A549 treated with ZK216348 at 1 μM for 4 hours (cell line): ENCODE data around the gene NUP160. TPM values are rescaled to one million over a fixed set of nuclear protein-coding genes. Genes with fewer than 3 reads are reported as not detected.

Experiments used
- total RNA-seq: library from RNA; stranded (reverse); fragments of 200-300 nt; extraction: Qiagen RNA extraction; gene quantifications from 5 replicates; pipeline ENCODE4 v1.2.3, GENCODE V29; 2022; ENCODE audit warnings: low read depth

NUP160 gene
- 23.6 to 33.2 TPM (median 30.6 TPM) in 5 replicates for total RNA-seq

DNA sequence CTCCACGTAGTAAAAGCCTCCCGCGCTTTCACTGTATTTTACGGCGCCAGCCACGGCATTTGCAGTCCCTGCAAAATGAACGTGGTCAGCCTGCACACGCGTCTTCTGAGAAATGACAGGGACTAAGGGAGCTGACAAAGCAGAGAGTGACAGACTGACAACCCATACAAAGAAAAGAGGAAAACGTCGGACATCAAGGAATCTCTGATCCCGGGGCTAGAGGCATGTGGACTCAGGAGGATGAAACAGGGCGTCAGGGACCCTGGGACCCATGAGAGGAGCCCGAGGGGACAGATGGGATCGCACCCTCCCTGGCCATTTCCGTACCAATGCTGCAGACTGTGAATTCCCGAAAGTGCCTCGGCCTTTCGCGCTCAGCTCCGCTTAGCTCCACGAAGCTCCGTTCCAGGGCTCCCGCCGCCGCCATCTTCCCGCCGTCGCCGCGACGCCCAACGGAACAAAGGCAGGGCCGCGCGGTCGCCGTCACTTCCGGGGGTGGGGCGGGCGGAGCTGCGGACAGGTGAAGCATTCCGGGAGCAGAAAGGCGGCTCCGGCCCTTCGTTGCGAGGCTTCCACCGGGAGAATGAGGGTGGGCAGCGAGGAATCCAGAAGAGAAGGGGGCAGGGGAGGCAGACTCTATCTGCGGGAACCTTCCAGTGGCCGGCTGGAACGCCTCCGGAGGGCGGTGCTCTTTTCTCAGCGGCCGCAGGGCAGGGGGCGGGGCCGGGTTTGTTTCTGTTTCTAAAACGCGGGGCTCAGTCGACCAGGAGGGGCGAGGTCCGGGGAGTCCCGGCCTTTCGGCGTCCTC, at the start of gene NUP160:
Gene NUP160, minus strand, starts transcription at position 459 of the 808 bp plus-strand sequence. Its CDS starts 32 bp downstream, at position 427.

Other genes with a start within 250 kb of the NUP160 start
- gene MTCH2, start 205.8 kb downstream of the NUP160 start, total RNA-seq, result 118 to 149 TPM (median 137 TPM) in 5 replicates
- gene AGBL2, start 133.0 kb downstream of the NUP160 start, total RNA-seq, result 0.81 to 2.4 TPM (median 1.7 TPM) in 5 replicates
- gene FNBP4, start 81.0 kb downstream of the NUP160 start, total RNA-seq, result 44.9 to 81.0 TPM (median 52.1 TPM) in 5 replicates
- 33.2 to 53.4 TPM (median 47.0 TPM) in 5 replicates for gene PTPRJ, start 132.2 kb upstream of the NUP160 start, total RNA-seq